Fibroblast of upper back skin (primary cell): ENCODE results near the gene ETV6.
A peak's percentile ranks its signal among the peaks of the same experiment; 100 is the strongest.

Source experiments
- DNase-seq: peaks from one replicate; pipeline ENCODE4 v3.0.0-alpha.2; 2013

ETV6 gene

GRCh38 chr12:11762723-11763326, 113.4 kb downstream of the ETV6 start:
- peak; percentile 33 for DNase-seq

GRCh38 chr12:11763760-11764520, 114.5 kb downstream of the ETV6 start:
- peak; percentile 95 for DNase-seq

- DNase-seq, result no peak
These were observed 115.4 kb downstream of the ETV6 start for GRCh38 chr12:11764837-11765236.

GRCh38 chr12:11765421-11765816, 115.9 kb downstream of the ETV6 start:
- DNase-seq, result peak; percentile 76

GRCh38 chr12:11765817-11766794, 116.6 kb downstream of the ETV6 start:
- peak; percentile 96 for DNase-seq

- DNase-seq, result no peak
These were observed 117.7 kb downstream of the ETV6 start for GRCh38 chr12:11767029-11767724.

- no peak for DNase-seq
These were observed 118.3 kb downstream of the ETV6 start for GRCh38 chr12:11767798-11768197.

GRCh38 chr12:11768233-11768965, 118.9 kb downstream of the ETV6 start:
- no peak for DNase-seq

- no peak for DNase-seq
These were observed 120.4 kb downstream of the ETV6 start for GRCh38 chr12:11769723-11770514.

- DNase-seq, result no peak
These were observed 121.9 kb downstream of the ETV6 start for GRCh38 chr12:11771356-11771755.

- peak; percentile 31 for DNase-seq
These were observed 122.5 kb downstream of the ETV6 start for GRCh38 chr12:11771895-11772502.

- DNase-seq, result no peak
These were observed 124.6 kb downstream of the ETV6 start for GRCh38 chr12:11773889-11774677.

- no peak for DNase-seq
These were observed 125.3 kb downstream of the ETV6 start for GRCh38 chr12:11774821-11775220.

- DNase-seq, result no peak
These were observed 126.8 kb downstream of the ETV6 start for GRCh38 chr12:11776316-11776715.

- no peak for DNase-seq
These were observed 128.0 kb downstream of the ETV6 start for GRCh38 chr12:11777451-11777850.

- DNase-seq, result no peak
These were observed 128.5 kb downstream of the ETV6 start for GRCh38 chr12:11777962-11778361.

GRCh38 chr12:11778713-11779685, 129.5 kb downstream of the ETV6 start:
- DNase-seq, result peak; percentile 88

- DNase-seq, result no peak
These were observed 131.1 kb downstream of the ETV6 start for GRCh38 chr12:11780521-11781101.
